Naive thymus-derived CD4-positive, alpha-beta T cell (primary cell): ENCODE measurements around the gene NTF4. TPM values are rescaled to one million over a fixed set of nuclear protein-coding genes. Genes with fewer than 3 reads are reported as not detected.
A peak's percentile ranks its signal among the peaks of the same experiment; 100 is the strongest.
"Not testable (repeated sequence)": the region's sequence is repeated elsewhere in the genome, so short reads cannot be mapped to it uniquely, and the experiment has no call there.

Source experiments
- ATAC-seq: fragments of 150-1000 bp; cut with Tn5 transposase; 2 replicates; pipeline ENCODE4 v1.10.0; 2021; ENCODE audit warnings: mild to moderate bottlenecking, moderate library complexity
- CTCF ChIA-PET: fragments of 350-600 bp; sonication (Branson Sonifier 250); formaldehyde crosslinking; loops from one replicate; lab custom pipeline; 2021; ENCODE audit warnings: antibody characterized with exemption; lab: Charles Lee
- POLR2A ChIA-PET: fragments of 350-600 bp; sonication (Branson Sonifier 250); formaldehyde crosslinking; loops from one replicate; lab custom pipeline; 2021; ENCODE audit warnings: antibody characterized with exemption, inconsistent platforms; lab: Charles Lee
- DNase-seq, 9 donors: peaks; one replicate each; pipeline versions ENCODE4 v3.0.0 to v3.0.0-alpha.2; 2020 to 2022; ENCODE audit warnings: mixed read lengths in 1 of 9
- H3K27ac ChIP-seq: one replicate; pipeline ENCODE4 v1.7.0; 2013; ENCODE audit warnings: mild to moderate bottlenecking, low read depth, low read length, moderate library complexity
- H3K27me3 ChIP-seq, 2 donors: one replicate each; pipeline ENCODE4 v1.7.0; 2013; ENCODE audit warnings: low read length in 2 of 2, mild to moderate bottlenecking in 2 of 2, moderate library complexity in 2 of 2; ENCODE audit not compliant: control insufficient read depth in 2 of 2, insufficient read depth in 2 of 2
- H3K36me3 ChIP-seq, 3 experiments: 1 replicate in 2 of 3; 2 replicates in 1 of 3; pipeline ENCODE4 v1.7.0; 2013; ENCODE audit warnings: low read length in 3 of 3, mild to moderate bottlenecking in 3 of 3, moderate library complexity in 1 of 3; ENCODE audit not compliant: insufficient read depth in 3 of 3, control insufficient read depth in 2 of 3
- H3K4me1 ChIP-seq, 2 donors: one replicate each; pipeline ENCODE4 v1.7.0; 2013; ENCODE audit warnings: low read length in 2 of 2, mild to moderate bottlenecking in 2 of 2, moderate library complexity in 1 of 2; ENCODE audit not compliant: control insufficient read depth in 2 of 2, insufficient read depth in 2 of 2
- H3K4me3 ChIP-seq: 2 replicates; pipeline ENCODE4 v1.7.0; 2013; ENCODE audit warnings: mild to moderate bottlenecking, low read length
- H3K9me3 ChIP-seq, 3 experiments: 1 replicate in 2 of 3; 2 replicates in 1 of 3; pipeline ENCODE4 v1.7.0; 2013; ENCODE audit warnings: low read length in 3 of 3; ENCODE audit not compliant: control insufficient read depth in 2 of 3
- H3K27ac Mint-ChIP-seq, 9 donors: one replicate each; pipeline ENCODE4 v1.8.0; 2020 to 2022; ENCODE audit warnings: mixed read lengths in 9 of 9, mild to moderate bottlenecking in 8 of 9, moderate library complexity in 5 of 9, inconsistent platforms in 2 of 9
- H3K27me3 Mint-ChIP-seq, 5 donors: one replicate each; pipeline ENCODE4 v1.8.0; 2021 to 2022; ENCODE audit warnings: mixed read lengths in 5 of 5, mild to moderate bottlenecking in 1 of 5
- H3K36me3 Mint-ChIP-seq, 5 donors: one replicate each; pipeline ENCODE4 v1.8.0; 2020 to 2022; ENCODE audit warnings: mixed read lengths in 5 of 5, mild to moderate bottlenecking in 3 of 5, inconsistent platforms in 1 of 5
- H3K4me1 Mint-ChIP-seq, 7 donors: one replicate each; pipeline ENCODE4 v1.8.0; 2020 to 2022; ENCODE audit warnings: mixed read lengths in 7 of 7, mild to moderate bottlenecking in 3 of 7, inconsistent platforms in 1 of 7
- H3K4me3 Mint-ChIP-seq, 10 donors: one replicate each; pipeline ENCODE4 v1.8.0; 2020 to 2022; ENCODE audit warnings: mild to moderate bottlenecking in 10 of 10, mixed read lengths in 10 of 10, moderate library complexity in 6 of 10, inconsistent platforms in 2 of 10
- H3K9me3 Mint-ChIP-seq, 11 donors: one replicate each; pipeline ENCODE4 v1.8.0; 2020 to 2022; ENCODE audit warnings: mixed read lengths in 11 of 11, mild to moderate bottlenecking in 4 of 11, inconsistent platforms in 1 of 11, moderate library complexity in 1 of 11
- intact Hi-C, 2 donors: fragments of 100-400 bp; cut with micrococcal nuclease; formaldehyde crosslinking; loops; one replicate each; pipeline ENCODE4 v1.15.1; 2023
- polyA plus RNA-seq, 2 donors: library from polyadenylated mRNA; unstranded; fragments of 300-500 nt; fragmentation: Illumina TruSeq; gene quantifications; one replicate each; pipeline ENCODE4 v1.2.3, GENCODE V29; 2021
- total RNA-seq, 6 experiments: library from RNA in 5 of 6; stranded (reverse) in 5 of 6; gene quantifications; 1 replicate in 5 of 6; 2 replicates in 1 of 6; pipeline ENCODE4 v1.2.3 and lab custom pipeline; 2021 to 2026

Gene NTF4
- total and polyA plus RNA-seq, 7 experiments from 2014 or later, result not detected

DNA sequence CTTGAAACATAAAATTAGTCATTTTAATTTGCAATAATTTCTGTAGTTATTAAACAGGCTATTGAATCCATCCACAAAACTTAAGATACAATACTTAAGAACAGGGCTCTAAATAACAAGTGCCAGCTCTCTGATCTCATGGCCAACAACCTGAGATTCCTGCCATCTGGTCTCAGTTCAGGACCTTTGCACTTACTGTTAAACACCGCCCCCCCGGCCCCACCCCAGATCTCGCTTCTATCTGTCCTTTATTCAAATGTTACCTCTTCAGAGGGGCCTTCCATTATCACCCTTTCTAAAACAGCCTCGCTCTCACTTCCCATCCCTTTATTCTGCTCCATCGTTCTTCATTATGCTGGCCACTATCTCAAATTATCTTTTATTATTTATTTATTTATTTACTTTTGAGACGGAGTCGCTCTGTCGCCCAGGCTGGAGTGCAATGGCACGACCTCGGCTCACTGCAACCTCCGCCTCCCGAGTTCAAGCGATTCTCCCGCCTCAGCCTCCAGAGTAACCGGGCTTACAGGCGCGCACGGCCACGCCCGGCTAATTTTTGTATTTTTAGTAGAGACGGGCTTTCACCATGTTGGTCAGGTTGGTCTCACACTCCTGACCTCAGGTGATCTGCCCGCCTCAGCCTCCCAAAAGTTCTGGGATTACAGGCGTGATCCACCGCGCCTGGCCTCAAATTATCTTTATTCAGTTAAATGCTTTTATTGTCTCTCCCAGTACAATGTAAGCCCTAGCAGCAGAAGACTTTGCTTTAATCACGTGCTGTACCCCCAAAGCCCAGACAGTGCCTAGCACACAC lies 19.8 kb upstream of the NTF4 start:
- Mint-ChIP-seq H3K4me3 (peak overlapping the region; percentile 71 to 97 (median 94)), H3K4me1 (peaks cover 17 to 46% (median 34%) of the 10 kb centered on the region in 7 donors), H3K27ac (peak overlapping the region; percentile 83 to 96 (median 88)), H3K27me3 (peaks cover 0 to 7% (median 6%) of the 10 kb centered on the region in 5 donors), H3K36me3 (peaks cover 4 to 17% (median 6%) of the 10 kb centered on the region in 5 donors), H3K9me3 (peaks cover 0 to 7% (median 0%) of the 10 kb centered on the region in 11 donors)
- DNase-seq (no peak), ATAC-seq (no peak)
- Histone ChIP-seq H3K9me3 (no peaks in the 10 kb centered on the region), H3K36me3 (peaks cover 0 to 22% (median 4%) of the 10 kb centered on the region in 3 experiments), H3K27me3 (no peaks in the 10 kb centered on the region), H3K27ac (peak overlapping the region; percentile 94), H3K4me3 (peak overlapping the region; percentile 72), H3K4me1 (peaks cover 19% of the 10 kb centered on the region in 2 donors)
- ChIA-PET CTCF (interaction anchor here (0.6 kb wide), 1 partner anchor 56 kb away, joined by 3 read pairs; no protein-coding TSS in a partner anchor), POLR2A (no interaction called here)
- intact Hi-C loops, result loop anchor here (1.0 to 5.0 kb wide), 13 partner anchors 22 to 592 kb away; partner anchors contain the start of genes C19orf73 (in 2 of the 2), NUCB1 (in 2 of the 2), PPFIA3 (in 2 of the 2) and ALDH16A1 (in 1 of the 2)

DNA sequence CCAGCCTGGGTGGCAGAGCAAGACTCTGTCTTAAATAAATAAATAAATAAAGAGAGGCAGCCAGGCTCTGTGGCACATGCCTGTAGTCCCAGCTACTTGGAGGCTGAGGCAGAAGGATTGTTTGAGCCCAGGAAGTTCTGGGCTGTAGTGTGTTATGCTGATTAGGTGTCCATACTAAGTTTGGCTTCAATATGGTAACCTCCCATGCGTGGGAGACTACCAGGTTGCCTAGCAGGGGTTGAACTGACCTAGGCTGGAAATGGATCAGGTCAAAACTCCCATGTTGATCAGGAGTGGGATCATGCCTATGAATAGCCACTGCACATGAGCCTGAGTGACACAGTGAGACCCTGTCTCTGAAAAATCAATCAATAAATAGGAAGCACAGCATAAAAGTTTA lies 16.7 kb upstream of the NTF4 start:
- Histone ChIP-seq H3K36me3 (peaks cover 0 to 7% (median 0%) of the 10 kb centered on the region in 3 experiments), H3K27me3 (no peaks in the 10 kb centered on the region), H3K9me3 (no peaks in the 10 kb centered on the region), H3K27ac (no peak overlapping the region), H3K4me3 (no peak overlapping the region), H3K4me1 (peaks cover 3 to 5% of the 10 kb centered on the region in 2 donors)
- peaks cover 5 to 17% (median 8%) of the 10 kb centered on the region in 5 donors for H3K27me3 Mint-ChIP-seq
- peaks cover 0 to 5% (median 0%) of the 10 kb centered on the region in 5 donors for H3K36me3 Mint-ChIP-seq
- ATAC-seq, result no peak
- peak overlapping the region in 1 of 9 donors; percentile 19 for H3K27ac Mint-ChIP-seq
- H3K9me3 Mint-ChIP-seq, result peaks cover 0 to 7% (median 0%) of the 10 kb centered on the region in 11 donors
- peaks cover 8 to 20% (median 14%) of the 10 kb centered on the region in 7 donors for H3K4me1 Mint-ChIP-seq
- intact Hi-C loops, result no loop called here
- no peak overlapping the region for H3K4me3 Mint-ChIP-seq
- CTCF ChIA-PET, result interaction anchor here (0.7 kb wide), 1 partner anchor 224 kb away, joined by 4 read pairs; no protein-coding TSS in a partner anchor
- DNase-seq, result no peak
- POLR2A ChIA-PET, result no interaction called here

DNA sequence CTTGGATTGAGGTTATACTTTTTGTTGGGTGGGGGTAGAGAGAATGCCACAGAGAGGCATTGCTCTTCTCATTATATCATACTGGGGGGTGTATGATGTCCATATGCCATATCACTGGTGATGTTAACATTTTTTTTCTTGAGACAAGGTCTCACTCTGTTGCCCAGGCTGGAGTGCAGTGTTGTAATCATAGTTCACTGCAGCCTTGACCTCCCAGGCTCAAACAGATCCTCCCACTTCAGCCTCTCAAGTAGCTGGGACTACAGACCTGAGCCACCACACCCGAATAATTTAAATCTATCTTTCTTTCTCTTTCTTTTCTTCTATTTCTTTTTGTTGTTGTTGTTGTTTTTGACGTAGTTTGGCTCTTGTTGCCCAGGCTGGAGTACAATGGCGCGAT lies 15.8 kb upstream of the NTF4 start:
- Histone ChIP-seq H3K27ac (no peak overlapping the region), H3K36me3 (peaks cover 0 to 1% (median 0%) of the 10 kb centered on the region in 3 experiments), H3K9me3 (no peaks in the 10 kb centered on the region), H3K4me1 (peaks cover 0 to 4% of the 10 kb centered on the region in 2 donors), H3K27me3 (no peaks in the 10 kb centered on the region), H3K4me3 (no peak overlapping the region)
- ATAC-seq (no peak), DNase-seq (no peak)
- no peaks in the 10 kb centered on the region for H3K36me3 Mint-ChIP-seq
- intact Hi-C loops, result no loop called here
- peaks cover 5 to 26% (median 16%) of the 10 kb centered on the region in 5 donors for H3K27me3 Mint-ChIP-seq
- H3K9me3 Mint-ChIP-seq, result peaks cover 0 to 7% (median 0%) of the 10 kb centered on the region in 11 donors
- peaks cover 4 to 13% (median 9%) of the 10 kb centered on the region in 7 donors for H3K4me1 Mint-ChIP-seq
- POLR2A ChIA-PET, result no interaction called here
- CTCF ChIA-PET, result no interaction called here
- H3K4me3 Mint-ChIP-seq, result no peak overlapping the region
- no peak overlapping the region for H3K27ac Mint-ChIP-seq

DNA sequence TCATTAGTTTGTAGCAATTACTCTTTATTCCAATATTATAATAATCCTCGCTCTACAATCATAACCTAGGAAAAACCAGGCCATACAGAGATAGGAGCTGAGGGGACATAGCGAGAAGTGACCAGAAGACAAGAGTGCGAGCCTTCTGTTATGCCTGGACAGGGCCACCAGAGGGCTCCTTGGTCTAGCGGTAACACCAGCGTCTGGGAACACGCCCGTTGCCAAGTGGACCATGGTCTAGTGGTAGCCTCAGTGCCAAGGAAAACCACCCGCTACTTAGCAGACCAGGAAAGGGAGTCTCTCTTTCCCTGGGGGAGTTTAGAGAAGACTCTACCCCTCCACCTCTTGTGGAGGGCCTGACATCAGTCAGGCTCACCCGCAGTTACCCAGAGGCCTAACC lies 10.3 kb upstream of the NTF4 start:
- intact Hi-C loops, result loop anchor here in 1 of 2 donors (1.0 to 5.0 kb wide), 3 partner anchors 71 to 288 kb away; no protein-coding TSS in a partner anchor
- H3K4me3 Mint-ChIP-seq, H3K27ac Mint-ChIP-seq, DNase-seq, H3K27ac ChIP-seq, H3K36me3 ChIP-seq, H3K36me3 Mint-ChIP-seq, H3K9me3 ChIP-seq, POLR2A ChIA-PET, H3K4me1 ChIP-seq, H3K4me3 ChIP-seq, ATAC-seq: not testable (repeated sequence)
- peaks cover 0 to 10% (median 2%) of the 10 kb centered on the region in 11 donors for H3K9me3 Mint-ChIP-seq
- peaks cover 4 to 12% of the 10 kb centered on the region in 2 donors for H3K27me3 ChIP-seq
- CTCF ChIA-PET, result interaction anchor here (0.6 to 1.6 kb wide), 2 partner anchors 75 to 339 kb away, joined by 3 to 4 read pairs; no protein-coding TSS in a partner anchor
- peaks cover 7 to 20% (median 13%) of the 10 kb centered on the region in 7 donors for H3K4me1 Mint-ChIP-seq
- peaks cover 38 to 63% (median 42%) of the 10 kb centered on the region in 5 donors for H3K27me3 Mint-ChIP-seq

DNA sequence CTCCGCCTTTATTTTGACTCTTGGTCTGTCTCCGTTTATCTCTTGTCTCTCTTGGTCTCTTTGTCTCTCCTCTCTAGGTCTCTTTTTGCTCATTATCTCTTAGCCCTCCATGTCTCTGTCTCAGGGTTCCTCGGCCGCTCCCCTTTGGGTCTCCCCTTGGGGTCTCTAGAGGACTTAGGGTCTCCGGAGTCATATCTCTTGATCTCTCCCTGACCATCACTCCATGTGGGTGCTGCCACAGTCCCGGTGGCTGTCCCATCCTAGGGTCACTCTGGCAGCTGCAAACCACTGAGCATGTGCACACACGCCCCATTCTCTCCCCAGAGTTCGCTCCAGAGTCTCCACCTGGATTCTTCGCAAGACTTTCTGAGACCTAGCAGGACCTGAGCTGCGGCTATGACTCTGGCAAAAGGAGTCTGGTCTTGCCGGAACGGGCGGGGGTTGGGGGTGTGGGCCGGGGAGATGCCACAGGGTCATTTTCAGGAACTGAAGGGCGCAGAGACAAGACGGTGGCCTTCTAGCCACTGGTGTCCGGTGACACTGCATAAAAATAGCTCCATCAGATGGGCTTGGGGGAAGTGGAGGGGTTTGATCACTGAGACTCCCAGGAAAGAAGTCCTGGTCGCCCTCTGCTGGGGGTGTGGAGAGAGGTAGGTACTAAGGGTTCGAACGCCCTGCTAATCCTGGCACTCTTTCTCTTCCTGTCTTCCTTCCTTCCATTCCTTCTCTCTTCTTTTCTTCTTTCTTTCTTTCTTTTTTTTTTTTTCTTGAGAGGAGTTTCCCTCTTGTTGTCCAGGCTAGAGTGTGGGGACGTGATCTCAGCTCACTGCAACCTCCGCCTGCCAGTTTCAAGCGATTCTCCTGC lies 9.1 kb upstream of the NTF4 start:
- ATAC-seq (no peak), DNase-seq (no peak)
- H3K4me3 ChIP-seq, result no peak overlapping the region
- H3K36me3 ChIP-seq, result no peaks in the 10 kb centered on the region
- ChIA-PET POLR2A (no interaction called here), CTCF (interaction anchor here (0.6 to 1.6 kb wide), 2 partner anchors 13 to 74 kb away, joined by 3 read pairs; no protein-coding TSS in a partner anchor)
- intact Hi-C loops, result loop anchor here in 1 of 2 donors (5.0 kb wide), 2 partner anchors 76 to 286 kb away; no protein-coding TSS in a partner anchor
- Mint-ChIP-seq H3K9me3 (peaks cover 0 to 10% (median 4%) of the 10 kb centered on the region in 11 donors), H3K36me3 (peaks cover 0 to 4% (median 0%) of the 10 kb centered on the region in 5 donors), H3K4me3 (peak overlapping the region; percentile 11 to 82 (median 72)), H3K4me1 (peaks cover 7 to 20% (median 13%) of the 10 kb centered on the region in 7 donors), H3K27ac (peak overlapping the region in 3 of 9 donors; percentile 4 to 62 (median 7)), H3K27me3 (peaks cover 48 to 73% (median 53%) of the 10 kb centered on the region in 5 donors)
- H3K27me3 ChIP-seq, result peaks cover 4 to 12% of the 10 kb centered on the region in 2 donors
- no peaks in the 10 kb centered on the region for H3K4me1 ChIP-seq
- H3K27ac ChIP-seq, result no peak overlapping the region
- H3K9me3 ChIP-seq, result no peaks in the 10 kb centered on the region
